ENCODE measurements around the gene FOXL2NB.

FOXL2NB gene

DNA sequence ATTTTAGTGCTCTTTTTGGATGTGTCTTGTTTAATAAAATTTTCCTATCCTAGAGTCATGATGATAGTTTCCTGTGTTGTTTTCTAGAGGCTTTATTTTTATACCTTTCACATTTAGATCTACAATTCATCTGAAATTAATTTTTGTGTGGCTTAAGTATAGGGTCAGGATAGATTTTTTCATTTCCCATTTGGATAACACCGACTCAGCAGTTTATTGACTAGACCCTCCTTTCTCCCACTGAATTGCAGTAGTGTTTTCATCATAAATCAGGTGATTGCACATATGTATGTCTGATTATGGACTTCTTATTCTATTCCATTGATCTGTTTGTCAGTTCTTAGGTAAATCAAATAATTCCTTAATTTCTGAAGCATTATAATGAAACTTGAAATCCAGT, 48.7 kb downstream of the FOXL2NB start:
- CTCF ChIA-PET = no interaction called here
- no CpG with 5 or more reads among the region's 1 CpG for WGBS (ENCODE audit: insufficient coverage)
- H3K4me3 ChIP-seq (ENCODE audit: control insufficient read depth in 1 of 7, extremely low read depth in 1 of 7, insufficient read depth in 4 of 7, low read depth in 2 of 7, low read length in 6 of 7) = no peak overlapping the region
- H3K27ac ChIP-seq (ENCODE audit: insufficient read depth in 1 of 2, low read depth in 1 of 2, low read length in 2 of 2, poor library complexity in 1 of 2, severe bottlenecking in 2 of 2) = no peak overlapping the region
- POLR2A ChIA-PET = no interaction called here
- peaks cover 0 to 3% (median 0%) of the 10 kb centered on the region in 5 experiments for H3K9me3 ChIP-seq (ENCODE audit: control extremely low read depth in 1 of 5, control insufficient read depth in 4 of 5, insufficient read depth in 2 of 5, low read depth in 1 of 5, low read length in 4 of 5)
- H3K27me3 ChIP-seq (replicated peaks in 2 of 5; ENCODE audit: control insufficient read depth in 4 of 5, insufficient read depth in 5 of 5, low read length in 4 of 5) = peaks cover 0 to 2% (median 0%) of the 10 kb centered on the region in 5 experiments
- H3K36me3 ChIP-seq (ENCODE audit: control insufficient read depth in 4 of 4, insufficient read depth in 4 of 4, low read length in 3 of 4) = no peaks in the 10 kb centered on the region
- no peak for DNase-seq
- H3K4me1 ChIP-seq (ENCODE audit: control extremely low read depth in 1 of 4, control insufficient read depth in 4 of 4, insufficient read depth in 4 of 4, low read length in 3 of 4) = peaks cover 0 to 3% (median 0%) of the 10 kb centered on the region in 4 experiments

All from common myeloid progenitor, CD34-positive (primary cell).